HG03097 (cell line): ENCODE results near the gene HAUS3.
"Not testable (repeated sequence)": the region's sequence is repeated elsewhere in the genome, so short reads cannot be mapped to it uniquely, and the experiment has no call there.

Experiments
- ATAC-seq: cut with Tn5 transposase; IDR thresholded peaks from one replicate; pipeline ENCODE4 v1.9.1; 2021; ENCODE audit not compliant: unreplicated experiment, low FRiP score

The HAUS3 gene

GRCh38 chr4:2222838-2223237, 19.1 kb downstream of the HAUS3 start:
- ATAC-seq = no peak

DNA sequence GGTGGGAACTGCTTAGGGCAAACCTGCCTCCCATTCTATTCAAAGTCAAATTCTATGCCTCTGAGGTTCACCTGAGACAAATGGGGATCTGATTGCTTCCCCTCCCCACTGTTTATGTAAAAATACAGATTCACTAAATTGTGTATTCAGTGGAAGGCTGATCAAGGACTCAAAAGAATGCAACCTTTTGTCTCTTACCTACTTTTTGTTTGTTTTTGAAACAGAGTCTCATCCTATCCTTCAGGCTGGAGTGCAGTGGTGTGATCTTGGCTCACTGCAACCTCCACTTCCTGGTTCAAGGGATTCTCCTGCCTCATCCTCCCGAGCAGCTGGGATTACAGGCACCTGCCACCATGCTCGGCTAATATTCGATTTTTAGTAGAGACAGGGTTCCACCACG, 20.5 kb downstream of the HAUS3 start:
- not testable (repeated sequence) for ATAC-seq

DNA sequence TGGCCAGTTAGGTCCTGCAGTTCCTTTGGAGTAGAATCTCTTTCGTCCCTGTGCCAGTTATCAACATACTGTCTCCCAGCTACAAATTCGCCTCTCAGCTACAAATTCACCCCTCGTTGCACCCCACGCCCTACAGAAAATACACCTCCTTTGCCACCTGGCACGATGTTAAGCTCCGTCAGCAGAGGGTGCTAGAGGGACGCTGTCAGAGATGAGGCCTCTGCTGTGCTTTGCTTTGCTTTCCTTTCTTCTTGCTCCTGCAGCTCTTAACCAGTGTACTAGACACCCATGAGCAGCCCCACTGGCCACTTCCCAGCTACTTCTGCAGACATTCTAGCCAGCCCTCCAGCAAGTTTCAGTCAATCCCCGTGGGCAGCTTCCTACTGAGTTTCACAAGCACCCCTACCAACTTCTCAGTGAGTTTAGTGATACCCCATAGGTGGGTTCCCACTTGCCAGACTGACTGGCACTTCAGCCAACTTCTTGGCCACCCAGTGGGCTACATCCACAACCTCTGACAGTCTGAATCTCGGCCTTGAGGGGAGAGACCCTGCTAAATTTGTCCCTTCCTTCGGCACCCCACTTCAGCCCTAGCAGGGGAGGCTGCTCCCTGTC, 21.8 kb downstream of the HAUS3 start:
- no peak for ATAC-seq

GRCh38 chr4:2219233-2219760, 22.6 kb downstream of the HAUS3 start:
- no peak for ATAC-seq

DNA sequence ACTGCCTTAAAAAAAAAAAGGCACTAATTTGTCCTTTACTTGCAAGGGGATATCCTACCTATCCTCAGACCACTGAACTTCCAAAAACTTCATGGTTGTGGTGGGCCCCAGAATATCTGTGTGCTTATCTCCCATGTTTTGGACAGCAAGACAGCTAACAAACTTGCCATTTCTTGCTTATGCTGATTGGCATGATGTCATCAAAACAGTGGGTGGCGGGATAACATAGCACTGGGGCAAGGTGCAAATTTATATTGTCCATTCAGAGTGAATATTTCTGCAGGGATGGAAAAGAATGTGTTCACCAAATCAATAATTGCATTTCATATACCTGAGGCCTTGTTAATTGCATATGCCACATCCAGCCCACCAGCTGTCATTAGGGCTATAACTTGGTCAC, 23.5 kb downstream of the HAUS3 start:
- ATAC-seq = no peak

DNA sequence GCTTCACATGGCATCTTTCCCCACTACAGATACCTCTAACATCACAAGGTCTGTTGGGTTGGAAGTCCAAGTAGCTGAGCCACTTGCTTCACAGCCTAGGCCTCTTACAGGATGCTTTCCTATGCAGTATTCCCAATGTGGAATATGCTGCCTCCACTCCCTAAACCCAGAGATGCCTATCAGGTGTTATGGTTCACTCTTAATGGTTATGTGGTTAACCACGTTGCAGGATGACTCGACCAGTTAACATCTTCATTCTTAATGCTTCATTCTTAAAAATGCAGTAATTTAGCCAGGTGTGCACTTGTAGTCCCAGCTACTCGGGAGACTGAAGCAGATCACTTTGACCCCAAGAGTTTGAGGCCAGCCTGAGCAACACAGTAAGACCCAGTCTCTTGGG, 24.2 kb downstream of the HAUS3 start:
- no peak for ATAC-seq

DNA sequence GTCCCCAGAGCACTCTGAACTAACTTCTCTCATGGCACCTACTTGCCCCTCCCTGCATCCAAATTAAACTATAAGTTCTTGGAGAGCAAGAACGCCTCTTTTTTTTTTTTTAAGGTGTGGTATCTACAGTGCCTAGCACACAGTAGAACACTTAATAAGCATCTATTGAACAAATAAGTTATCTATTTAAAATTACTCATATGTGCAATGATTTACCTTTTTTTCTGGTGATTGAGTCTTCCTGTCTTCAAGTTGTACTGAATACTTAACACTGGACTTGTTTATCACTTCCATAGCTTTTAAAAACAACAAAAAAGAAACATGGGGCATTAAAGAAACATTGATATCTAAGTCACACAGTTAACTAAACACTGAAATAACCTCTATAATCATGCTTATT, 29.1 kb downstream of the HAUS3 start:
- no peak for ATAC-seq

GRCh38 chr4:2202789-2203188, 39.1 kb downstream of the HAUS3 start:
- not testable (repeated sequence) for ATAC-seq

- no peak for ATAC-seq
Measured at GRCh38 chr4:2194496-2194895, 47.4 kb downstream of the HAUS3 start.

DNA sequence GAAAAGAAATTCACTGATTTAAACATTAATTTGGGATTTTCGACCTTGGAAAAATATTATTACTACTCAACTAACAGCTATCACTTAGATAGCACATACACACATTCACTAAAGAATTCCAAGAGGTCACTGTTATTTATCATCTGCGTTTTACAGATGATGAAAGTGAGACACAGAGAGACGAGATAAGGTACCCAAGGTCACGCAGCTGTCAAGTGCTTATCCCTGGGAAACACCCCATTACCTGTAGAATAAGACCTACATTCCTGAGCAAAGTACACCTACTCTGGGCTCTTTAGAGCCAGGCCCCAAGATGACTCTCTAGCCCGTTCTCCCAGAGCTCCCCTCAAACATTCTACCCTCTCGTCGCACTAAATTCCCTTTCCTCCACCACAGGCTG, 48.6 kb downstream of the HAUS3 start:
- no peak for ATAC-seq

- ATAC-seq = no peak
Measured at GRCh38 chr4:2186865-2187172, 55.1 kb downstream of the HAUS3 start.

DNA sequence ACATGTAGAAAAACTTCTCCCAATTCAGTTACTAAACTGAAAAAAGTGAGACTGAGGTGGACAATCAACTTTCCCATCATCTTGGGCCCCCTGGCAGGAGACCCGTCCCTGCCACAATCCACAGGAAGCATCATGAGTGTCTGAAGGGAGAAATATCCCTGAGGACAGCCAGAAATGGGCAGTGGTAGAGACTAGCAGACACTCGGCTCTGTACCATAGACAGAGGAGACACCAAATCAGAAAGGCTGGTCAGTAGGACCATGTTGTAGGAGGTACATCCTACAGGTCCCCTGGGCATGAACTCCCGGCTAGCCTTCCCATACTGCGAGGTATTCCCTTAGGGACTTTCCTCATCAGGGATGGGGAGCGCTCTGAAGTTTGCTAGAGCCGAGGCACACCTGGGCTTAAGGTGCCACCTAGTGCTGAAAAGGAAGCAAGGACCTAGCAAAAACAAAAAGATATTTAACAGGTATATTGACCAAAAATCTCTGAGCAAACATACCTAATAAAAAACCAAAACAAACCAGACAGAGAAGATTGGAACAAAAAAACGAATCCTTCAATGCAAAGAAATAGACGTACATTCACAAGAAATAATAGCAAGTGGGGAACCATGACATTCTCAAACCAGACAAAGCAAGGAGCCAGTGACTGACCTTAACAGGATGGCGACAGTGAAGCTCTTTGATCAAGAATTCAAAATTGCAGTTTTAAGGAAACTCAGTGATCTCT, 55.6 kb downstream of the HAUS3 start:
- no peak for ATAC-seq

DNA sequence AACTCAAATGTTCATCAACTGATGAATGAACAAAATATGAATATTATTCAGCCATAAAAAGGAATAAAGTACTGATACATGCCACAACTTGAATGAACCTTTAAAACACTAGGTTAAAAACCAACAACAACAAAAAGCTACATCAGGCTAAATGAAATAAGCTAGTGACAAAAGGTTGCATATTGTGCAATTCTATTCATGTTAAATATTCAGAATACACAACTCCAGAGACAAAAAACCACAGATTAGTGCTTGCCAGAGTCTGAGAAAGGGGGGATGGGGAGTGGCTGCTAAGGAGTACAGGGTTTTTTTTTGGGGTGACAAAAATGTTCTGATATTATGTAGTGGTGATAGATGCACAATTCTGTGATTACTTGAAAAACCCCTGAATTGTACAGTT, 58.5 kb downstream of the HAUS3 start:
- ATAC-seq = no peak

DNA sequence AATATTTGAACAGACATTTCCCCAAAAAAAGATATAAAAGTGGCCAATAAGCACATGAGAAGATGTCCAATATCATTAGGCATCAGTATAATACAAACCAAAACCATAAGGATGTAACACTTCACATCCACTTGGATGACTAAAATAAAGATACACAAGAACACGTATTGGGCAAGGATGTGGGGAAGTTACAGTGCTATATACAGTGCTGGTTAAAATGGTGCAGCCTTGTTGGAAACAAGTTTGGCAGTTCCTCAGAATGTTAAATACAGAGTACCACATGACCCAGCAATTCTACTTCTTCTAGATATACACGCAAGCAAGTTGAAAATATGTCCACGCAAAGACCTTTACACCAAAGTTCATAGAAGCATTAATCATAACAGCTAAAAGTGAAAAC, 58.9 kb downstream of the HAUS3 start:
- no peak for ATAC-seq

DNA sequence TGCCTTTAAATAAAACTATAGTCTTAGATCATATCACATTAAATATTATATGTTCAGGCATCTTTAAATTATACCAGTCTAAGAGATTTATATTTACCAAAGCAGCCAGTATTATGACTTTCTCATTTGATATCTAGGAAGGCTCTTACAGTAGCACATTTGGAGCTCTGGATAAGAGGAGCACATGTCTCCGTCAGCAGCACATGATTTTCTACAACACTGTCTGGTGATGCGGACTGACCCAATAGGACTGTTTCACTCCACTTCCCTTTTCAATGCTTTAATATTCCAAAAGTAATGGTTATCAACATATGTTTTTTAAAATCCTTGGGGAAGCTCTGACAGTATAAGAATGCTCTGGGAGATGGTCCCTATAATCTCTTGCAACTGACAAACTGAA, 61.5 kb downstream of the HAUS3 start:
- no peak for ATAC-seq

GRCh38 chr4:2179717-2180116, 62.2 kb downstream of the HAUS3 start:
- ATAC-seq = no peak

DNA sequence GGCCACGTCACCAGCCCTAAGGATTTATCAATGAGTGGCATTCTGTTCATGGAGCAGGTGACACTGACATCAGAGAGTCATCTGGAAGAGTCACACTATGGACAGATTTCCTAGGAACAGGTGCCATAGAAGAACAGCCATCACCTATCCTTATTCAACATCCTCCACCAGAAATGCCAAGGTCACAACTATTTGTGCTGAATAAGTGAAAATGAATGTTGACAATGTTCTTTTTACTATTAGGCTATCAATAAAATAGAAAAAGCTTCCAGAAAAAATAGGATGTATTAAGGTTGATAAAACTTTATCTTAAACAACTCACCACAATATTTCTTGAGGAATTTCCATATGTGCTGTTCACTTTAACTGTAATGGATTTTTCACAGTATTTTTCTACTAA, 62.9 kb downstream of the HAUS3 start:
- ATAC-seq = no peak
